ENCODE data around the gene TLE1.
"Not testable (repeated sequence)": the region's sequence is repeated elsewhere in the genome, so short reads cannot be mapped to it uniquely, and the experiment has no call there.

TLE1 gene

DNA sequence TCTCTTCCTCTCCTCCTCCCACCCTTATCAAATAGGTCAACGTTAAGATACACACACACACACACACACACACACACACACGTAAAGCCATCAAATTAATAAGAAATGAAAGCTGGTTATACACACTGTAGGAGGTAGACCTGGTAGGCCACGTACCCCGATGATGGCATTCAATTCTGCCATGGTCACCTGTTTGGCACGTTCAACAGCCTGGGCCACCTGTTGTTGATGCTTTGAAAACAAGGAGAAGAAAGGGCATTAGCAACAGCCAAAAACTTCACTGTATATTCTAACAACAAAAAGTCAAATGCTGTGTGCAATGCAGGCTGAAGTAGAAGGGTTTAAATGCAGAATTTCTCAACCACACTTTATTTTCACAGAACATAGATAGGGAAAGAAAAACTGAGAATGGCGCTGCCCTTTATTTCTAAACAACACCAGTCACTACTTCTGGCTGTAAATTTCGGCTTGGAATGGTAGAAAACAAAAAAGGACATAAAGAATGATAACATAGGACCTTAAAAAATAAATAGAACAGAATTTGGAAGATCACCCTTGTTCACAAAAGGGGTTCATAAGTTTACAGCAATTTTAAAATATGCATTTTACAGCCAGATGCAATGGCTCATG, 37.2 kb downstream of the TLE1 start:
- no peak for DNase-seq (ENCODE audit: low spot score)

DNA sequence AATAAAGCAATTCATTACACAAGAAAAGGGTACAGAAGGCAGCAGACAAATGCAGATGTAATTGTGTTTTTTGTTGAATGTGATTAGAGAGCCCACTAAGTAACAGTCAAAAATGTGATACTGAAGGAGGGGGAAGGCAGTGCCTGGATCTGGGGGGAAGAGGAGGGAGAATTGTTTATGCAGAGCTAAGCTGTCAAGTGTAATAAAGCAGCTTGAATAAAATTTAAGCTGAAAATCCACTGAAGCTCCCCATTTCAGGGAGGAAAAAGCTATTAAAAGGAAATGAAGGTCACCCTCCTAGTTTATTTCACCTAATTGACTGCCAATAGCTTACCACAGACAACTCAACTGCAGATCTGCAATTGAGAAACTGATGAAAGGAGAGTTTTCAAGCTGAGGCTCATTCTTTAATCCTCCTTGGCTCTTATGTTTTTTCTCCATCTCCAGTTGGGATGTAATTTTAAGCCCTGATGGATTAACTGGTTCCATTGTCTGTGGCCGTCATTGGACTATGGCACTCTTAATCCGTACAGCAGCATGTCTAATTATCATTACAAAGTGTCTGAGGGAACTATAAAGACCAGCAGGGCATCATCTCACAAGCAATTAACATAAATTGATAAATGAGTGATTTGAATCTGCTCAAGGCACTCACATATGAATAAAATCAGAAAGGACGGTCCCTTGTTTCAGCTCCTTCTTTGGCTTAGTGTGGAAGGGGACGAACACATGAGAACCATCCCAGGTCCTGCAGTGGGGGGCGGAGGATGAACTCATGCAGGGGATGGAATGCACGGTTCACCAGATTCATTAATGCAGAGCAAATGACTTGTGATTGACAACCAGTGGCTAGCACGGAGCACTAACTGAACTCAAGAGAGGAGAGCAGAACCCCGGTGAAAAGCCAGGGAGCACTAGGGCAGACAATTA, 38.5 kb downstream of the TLE1 start:
- no peak for DNase-seq (ENCODE audit: low spot score)

- DNase-seq (ENCODE audit: low spot score): no peak
These were observed 39.7 kb downstream of the TLE1 start for GRCh38 chr9:81649475-81650240.

DNA sequence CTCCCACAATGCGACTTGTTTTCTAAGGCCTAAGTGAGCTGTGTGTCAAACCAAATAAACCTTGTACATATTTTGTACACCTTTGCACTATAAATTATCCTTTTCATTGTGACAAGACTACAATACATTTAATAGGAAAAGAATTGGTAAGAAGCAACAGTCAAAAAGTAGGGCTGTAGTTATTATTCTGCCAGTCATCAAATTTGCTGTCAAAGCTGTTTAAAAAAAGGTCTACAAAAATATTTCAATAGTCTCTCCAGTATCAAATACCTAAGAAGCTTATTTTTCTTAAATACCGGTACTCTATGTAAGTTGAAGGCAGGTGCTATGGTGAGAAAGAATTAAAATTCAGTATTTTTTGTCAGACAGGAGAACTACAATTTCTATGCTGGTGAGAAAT, 40.5 kb downstream of the TLE1 start:
- no peak for DNase-seq (ENCODE audit: low spot score)

DNA sequence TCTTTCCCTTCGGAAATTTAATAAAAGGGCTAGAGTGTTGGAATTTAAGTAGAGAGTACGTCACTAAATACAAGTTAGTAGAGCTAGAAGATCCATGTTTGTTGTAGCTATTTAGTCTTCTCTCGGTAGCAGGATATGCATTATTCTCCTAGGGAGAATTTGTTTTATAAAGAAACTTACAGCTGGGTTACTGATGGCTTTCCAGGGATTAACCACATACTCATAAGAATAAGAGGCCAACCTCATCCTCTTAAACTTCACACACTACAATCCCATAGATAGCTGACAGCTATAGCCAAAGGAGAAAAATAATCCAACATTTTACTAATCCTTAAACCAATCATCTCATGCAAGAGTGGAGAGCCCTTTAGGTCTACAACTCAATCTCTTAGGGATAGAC, 43.0 kb downstream of the TLE1 start:
- no peak for DNase-seq (ENCODE audit: low spot score)

DNA sequence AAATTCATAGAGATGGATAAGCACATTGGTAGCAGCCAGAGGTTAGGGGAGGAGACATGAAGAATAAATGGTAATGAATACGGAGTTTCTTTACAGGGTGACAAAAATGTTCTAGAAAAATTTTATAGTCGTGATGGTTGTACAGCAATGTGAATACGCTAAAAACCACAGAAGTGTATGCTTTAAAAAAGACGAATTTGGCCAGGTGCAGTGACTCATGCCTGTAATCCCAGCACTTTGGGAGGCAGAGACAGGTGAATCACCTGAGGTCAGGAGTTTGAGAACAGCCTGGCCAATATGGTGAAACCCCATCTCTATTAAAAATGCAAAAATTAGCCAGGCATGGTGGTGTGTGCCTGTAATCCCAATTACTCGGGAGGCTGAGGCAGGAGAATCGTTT, 44.8 kb downstream of the TLE1 start:
- not testable (repeated sequence) for DNase-seq (ENCODE audit: low spot score)

DNA sequence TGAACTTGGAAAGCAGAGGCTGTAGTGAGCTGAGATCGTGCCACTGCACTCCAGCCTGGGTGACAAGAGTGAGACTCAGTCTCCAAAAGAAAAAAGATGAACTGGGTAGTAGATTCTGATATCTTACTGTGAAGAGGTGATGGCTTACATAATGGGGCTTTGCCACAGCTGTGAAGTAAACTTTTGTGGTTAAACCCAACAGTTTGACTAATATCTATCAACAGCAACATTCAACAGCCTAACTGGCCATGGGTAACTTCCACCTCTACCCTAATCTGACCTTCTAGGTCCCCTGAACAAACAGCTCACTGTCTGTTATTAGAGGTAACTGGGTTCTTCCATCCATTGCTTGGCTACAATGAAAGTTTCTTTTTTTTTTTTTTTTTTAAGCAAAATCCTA, 52.1 kb downstream of the TLE1 start:
- DNase-seq (ENCODE audit: low spot score): no peak

- no peak for DNase-seq (ENCODE audit: low spot score)
These were observed 53.1 kb downstream of the TLE1 start for GRCh38 chr9:81636255-81636599.

DNA sequence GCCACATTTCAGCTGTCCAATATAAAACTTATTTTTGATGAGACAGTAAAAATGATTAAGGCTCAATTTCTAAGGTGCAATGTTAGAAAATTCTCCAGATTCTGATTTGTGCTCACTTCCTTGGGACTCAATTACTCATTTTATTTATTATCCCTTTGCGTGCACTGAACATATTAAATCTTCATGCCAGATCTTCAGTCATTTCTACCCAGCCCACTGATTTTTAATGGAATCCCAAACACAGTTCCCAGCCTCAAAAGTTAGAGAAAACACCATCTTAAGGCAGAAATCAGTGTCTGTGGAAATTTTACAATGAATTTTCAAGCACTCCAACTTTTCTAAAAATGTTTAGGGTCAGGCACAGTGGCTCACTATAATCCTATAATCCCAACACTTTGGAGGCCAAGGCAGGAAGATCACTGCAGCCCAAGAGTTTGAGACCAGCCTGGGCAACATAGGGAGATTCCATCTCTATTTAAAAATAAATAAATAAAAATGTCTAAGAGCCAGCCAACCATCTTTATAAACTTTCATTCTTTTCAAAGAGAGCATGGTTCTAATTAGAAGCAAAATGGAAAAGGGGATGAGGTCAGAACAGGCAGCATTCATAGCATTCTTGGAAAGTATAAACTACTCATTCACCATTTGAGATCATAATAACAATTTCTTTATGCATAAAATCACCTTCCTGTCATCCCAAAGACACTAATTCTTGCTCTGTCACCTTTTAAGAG, 53.7 kb downstream of the TLE1 start:
- no peak for DNase-seq (ENCODE audit: low spot score)

DNA sequence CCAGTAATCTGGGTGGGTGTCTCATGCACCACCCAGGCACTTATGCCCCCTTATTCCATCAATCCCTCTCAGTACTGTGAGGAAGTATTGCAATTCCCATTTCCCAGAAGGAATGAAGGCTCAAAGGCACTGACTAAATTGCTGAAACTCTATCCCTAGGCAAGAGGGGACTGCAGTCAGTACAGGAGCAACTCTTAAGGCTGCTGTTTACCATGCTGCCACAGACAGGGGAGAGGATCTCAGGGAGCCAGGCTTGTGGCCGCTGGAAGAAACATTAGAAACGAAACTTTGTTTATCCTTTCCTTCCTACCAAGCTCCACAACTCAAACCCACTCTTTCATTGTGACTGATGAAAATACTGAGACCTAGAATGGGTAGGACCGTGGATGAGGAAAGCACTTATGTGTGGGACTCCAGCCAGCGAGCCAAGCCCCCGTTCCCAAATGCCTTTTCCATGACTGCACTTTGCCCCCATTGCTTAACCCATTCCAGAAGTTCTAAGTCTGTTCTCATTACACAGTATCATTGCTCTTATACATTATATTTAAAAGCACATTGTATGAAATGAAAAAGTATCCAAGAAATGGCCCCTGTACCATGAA, 54.3 kb downstream of the TLE1 start:
- DNase-seq (ENCODE audit: low spot score): no peak

DNA sequence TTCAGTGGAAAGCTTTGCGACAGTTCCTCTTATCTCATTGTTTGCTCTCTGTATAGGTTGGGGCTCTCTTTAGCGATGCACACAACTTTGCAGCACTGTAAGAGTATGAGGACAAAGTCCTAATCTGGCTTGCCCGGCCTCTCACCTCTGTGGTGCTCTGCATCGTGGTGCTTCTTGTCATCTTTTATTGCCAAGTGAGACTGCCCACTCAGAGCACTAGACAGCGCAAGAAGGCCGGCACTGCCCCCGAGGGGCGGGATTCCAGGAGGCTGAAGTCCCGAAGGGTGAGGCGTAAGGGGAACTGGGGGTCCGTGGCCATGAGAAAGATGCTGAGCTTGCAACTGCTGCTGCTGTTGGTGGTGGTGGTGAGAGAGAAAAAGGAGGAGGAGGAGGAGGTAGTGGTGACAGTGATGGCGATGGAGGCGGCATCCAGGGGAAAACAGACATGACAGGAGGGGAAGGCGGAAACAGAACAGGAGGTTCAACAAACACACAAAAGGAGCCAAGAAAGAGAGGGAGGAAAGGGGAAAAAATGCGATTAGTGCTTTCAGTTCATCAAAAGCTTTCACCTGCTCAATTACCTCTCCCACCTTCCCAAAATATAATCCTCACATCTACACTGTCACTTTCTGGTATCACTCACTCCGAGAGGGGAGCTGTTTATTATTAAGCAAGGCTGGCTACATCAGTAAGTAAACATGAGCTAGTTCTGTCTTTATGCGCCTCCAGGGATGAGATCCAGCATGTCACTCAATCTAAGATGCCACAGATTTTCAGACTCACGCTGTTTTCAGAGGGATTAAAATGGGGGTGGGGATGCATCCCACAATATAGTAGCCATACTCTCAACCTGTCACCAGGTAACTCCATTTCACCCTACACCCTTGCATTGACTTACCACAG, 55.1 kb downstream of the TLE1 start:
- no peak for DNase-seq (ENCODE audit: low spot score)

DNA sequence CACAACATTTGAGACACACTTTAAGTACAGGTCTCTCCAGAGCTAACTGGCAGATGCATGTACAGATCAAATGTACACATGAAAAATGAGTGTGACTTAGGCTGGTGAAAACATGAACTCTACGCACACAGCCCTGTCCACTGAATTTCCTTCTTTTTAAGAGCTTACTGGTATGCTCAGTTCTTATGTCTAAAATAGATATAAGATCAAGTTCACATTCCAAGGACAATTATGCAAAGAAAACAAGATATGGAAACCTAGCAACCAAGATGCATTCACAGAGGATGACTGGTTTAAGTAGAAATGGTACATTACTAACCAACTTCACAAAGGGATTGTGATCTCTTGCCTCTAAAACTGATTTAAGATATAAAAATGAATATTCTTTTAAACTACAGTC, 56.7 kb downstream of the TLE1 start:
- DNase-seq (ENCODE audit: low spot score): no peak

DNA sequence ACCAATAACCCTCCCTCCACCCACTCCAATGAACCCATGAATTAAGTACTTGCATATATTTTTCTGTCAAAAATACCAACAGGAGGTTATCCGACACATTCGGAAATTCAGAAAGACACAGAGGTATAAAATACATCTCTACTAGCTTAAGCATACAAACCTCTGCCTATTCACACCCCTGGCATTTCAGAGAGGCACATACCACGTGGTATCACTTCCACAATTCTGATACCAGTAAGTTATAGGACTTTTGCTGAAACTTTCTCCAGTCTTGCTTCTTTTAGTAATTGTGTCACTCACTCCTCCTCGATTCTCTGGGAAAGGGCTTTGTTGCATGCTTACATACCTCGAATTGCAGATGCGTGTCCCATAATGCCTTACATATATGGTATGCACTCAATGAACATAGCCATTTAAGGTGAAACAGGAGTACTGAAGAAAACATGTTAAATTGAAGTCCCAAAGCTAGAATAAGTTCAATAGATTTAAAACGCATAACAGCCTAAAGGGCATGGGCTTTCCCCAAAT, 58.1 kb downstream of the TLE1 start:
- DNase-seq (ENCODE audit: low spot score): no peak

DNA sequence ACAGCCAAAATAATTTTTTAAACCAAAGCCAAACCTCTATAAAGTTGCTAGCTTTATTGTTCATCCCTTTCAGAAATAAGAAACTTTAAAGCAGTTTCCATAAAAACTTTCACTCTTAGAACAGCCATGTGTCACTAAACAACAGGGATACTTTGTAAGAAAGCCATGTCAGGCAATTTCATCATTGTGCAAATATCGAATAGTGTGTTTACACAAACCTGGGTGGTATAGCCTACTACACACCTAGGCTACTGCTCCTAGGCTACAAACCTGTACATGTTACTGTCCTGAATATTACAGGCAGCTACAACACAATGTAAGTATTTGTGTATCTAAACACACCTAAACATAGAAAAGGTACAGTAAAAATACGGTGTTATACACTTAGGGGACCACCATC, 59.9 kb downstream of the TLE1 start:
- no peak for DNase-seq (ENCODE audit: low spot score)

GRCh38 chr9:81628897-81629296, 60.5 kb downstream of the TLE1 start:
- no peak for DNase-seq (ENCODE audit: low spot score)

DNA sequence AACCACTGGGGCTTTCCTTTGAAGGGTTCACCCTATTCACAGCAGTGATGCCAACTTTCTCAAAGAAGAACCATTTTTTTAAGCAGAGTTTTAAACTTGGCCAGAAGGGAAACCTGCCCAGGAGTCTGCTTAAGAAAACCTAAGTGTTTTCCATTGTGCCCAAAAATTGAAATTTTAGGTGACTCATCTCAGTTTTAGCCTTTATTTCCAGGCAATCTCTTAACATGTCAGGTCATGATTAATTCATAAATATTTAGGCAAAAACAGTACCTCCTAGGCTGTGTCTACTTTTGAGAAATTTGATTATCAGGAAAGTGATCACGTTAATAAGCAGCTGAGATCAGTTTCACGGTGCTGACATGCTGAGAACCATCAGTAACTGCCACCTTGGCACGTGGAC, 61.9 kb downstream of the TLE1 start:
- DNase-seq (ENCODE audit: low spot score): no peak

- DNase-seq (ENCODE audit: low spot score): no peak
These were observed 62.8 kb downstream of the TLE1 start for GRCh38 chr9:81626511-81626910.

DNA sequence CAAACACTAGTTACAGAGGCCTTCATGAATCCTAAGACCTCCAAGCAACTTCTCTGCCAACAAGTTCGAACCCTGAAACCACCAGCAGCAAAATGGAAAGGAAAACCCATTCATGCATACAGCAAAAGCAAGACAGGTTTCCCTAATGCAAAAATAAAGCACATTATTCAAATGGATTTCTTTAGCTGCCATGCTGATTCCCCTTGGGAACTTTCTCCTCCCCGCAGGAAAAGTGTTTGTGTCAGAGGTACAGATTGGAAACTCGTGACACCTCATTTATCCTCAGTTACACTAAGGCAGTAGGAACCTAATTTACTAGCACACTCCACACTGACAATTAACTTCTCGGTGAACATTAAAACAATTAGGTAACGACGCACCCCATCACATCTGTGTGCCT, 63.4 kb downstream of the TLE1 start:
- DNase-seq (ENCODE audit: low spot score): no peak

DNA sequence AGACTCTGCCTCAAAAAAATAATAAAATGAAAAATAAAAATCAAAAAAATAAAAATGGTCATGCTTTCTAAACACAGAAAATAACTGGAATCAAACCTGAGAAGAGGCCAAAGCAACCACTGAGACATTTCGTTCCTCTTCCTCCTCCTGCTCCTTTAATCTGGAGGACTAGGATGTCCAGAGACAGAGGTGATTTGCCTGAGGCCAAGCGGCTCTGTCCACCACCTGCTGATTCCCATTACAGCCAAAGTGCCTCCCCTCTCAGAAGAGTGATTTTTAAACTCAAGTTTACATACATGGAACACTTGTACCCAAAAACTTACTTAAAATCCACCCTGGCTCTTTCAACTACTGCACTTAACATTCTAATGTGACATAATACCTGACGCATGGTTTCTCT, 65.6 kb downstream of the TLE1 start:
- DNase-seq (ENCODE audit: low spot score): no peak

DNA sequence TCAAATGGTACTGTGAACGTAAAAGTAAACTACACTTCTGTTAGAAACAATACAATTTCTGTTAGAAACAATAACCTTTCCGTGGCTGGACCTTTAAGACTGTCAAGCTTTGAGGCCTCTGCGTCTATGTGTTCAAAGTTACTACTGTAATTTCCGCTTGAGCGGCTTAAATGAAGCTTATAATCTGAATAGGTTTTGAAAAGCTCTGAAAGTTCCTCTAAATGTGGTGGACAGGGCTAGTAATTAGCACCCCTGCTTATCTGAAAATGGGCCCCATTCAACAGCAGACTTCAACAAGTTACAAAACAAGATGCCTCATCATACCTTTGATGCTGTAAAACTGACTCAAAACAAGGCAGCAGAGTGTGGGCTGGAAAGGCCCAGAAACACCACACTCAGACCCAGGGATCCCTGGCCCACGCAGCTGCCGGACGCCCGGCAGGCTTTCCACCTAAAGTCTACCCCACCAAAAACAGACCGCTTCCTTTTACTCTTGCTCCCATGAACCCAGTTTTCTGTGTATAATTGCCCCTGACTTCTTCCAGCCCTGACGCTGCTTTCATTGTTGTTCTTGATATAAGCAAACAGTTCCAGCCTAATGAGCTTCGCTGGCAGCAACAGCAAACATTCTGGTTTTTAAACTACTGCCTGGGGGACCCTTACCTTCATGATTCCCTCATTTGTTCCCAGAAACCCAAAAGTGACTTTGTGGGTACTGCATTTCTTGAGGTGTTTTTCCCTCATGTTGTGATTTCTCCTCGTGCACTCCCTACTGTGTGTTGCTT, 66.7 kb downstream of the TLE1 start:
- DNase-seq (ENCODE audit: low spot score): no peak
